HG02571 (cell line): ENCODE results near the gene MTCL1.

Experiments
- ATAC-seq: cut with Tn5 transposase; IDR thresholded peaks from one replicate; pipeline ENCODE4 v1.9.1; 2021; ENCODE audit warnings: mild to moderate bottlenecking, moderate library complexity; ENCODE audit not compliant: unreplicated experiment

The MTCL1 gene

DNA sequence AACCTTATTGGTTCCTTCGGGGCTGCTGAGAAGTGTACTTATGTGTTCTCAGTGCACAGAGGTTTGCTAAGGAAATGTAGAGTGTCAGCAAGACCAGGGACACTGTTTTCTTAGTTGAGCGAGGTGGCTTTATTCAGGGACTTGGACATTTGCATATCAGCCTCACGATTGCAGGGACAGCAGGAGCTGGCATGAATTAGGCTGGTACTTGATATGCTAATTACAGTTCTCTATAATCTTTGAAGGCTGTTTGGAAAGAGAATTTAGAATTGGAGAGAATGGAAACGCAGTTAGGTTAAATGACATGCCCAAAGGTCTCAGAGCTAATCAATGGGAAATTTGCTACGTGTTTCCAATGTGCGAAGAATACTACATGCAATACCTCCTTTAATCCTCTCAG is 18.7 kb upstream of the MTCL1 start:
- no peak for ATAC-seq

DNA sequence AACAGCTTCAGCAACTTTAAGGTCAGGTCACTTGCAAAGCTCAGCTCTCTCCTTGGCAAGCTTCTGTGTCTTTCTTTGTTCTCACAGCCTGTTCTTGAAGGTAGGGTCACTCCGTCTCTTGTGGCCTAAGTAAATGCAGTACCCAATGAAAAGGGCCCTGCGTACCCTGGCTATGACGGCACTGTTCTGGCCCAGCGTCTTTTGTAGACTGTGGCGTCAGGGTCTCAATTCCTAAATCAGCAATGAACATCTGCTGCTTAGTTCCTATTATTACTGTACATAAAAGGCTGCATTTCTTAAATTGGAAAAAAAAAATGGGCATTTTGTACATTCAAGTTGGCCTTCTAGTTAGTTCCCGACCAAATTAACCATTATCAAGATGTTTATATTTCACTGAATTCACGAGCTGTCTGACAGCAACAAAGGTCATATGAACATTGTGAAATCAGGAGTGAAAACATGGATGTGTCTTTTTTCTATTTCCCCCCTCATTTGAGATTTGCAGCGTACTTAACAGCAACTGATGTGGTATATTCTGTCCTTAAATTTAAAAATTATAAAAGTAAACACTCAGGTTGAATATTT is 17.0 kb upstream of the MTCL1 start:
- ATAC-seq = no peak

DNA sequence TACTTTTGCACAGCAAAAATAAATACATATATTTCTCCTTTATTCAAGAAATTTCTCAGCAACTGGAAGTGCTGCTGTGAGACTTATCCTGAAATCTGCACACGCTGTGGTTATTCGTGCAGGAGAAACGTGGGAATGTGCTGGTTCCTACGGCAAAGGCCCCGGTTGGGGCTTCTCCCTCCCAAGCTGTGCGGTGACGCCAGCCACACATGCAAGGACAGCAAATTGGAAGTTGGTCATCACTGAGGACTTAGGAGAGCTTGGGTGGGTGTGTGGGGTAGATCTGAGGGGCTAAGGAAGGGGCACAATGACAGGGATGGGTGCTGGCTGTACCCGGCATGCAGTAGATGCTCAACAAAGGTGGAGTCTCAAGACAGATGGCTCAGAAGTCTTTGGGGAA is 16.5 kb upstream of the MTCL1 start:
- no peak for ATAC-seq

GRCh38 chr18:8689517-8689916 is 15.8 kb upstream of the MTCL1 start:
- ATAC-seq = no peak

- ATAC-seq = no peak
These were observed 10.5 kb upstream of the MTCL1 start for GRCh38 chr18:8694891-8695290.

DNA sequence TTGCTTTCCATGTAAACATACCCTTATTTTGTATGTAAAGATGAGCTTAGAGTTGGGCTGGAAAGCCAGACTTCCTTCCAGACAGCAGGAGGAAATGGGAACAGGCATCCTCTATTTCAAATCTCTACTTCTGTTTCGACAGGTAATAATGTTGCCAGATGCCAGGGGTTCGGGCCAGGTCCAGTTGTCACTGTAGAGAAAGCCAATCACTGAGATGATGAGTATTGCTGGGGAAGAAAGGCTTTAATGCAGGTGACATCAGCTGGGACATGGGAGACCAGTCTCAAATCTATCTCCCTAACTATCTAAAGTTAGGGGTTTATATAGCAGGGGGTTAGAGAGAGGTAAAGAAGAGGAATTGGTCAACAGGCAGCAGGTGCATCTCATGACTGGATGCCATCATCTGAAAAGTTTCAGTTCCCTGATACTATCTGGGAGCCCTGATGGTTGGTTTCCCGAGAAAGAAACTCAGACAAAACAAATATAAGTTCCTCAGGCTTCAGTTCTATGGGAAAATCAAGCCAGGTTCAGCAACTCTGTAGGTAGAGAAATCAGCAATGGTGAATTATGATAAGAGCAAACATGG is 9.3 kb upstream of the MTCL1 start:
- ATAC-seq = no peak

GRCh38 chr18:8696749-8697211 is 8.6 kb upstream of the MTCL1 start:
- ATAC-seq = no peak

DNA sequence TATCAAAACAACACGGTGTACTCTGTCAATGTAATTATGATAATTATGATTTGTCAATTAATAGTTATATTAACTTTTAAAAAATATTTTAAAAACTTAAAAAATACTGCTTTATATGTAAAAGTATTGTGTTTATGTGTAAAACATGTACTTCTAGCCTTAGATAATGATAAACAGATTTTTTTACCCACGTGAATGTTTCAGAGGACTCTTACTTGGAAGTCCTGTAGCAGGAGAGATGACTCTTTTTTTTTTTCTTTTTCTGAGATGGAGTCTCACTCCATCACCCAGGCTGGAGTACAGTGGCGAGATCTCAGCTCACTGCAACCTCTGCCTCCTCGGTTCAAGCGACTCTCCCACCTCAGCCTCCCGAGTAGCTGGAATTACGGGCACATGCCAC is 6.2 kb upstream of the MTCL1 start:
- no peak for ATAC-seq

- no peak for ATAC-seq
These were observed 5.4 kb upstream of the MTCL1 start for GRCh38 chr18:8699948-8700347.

DNA sequence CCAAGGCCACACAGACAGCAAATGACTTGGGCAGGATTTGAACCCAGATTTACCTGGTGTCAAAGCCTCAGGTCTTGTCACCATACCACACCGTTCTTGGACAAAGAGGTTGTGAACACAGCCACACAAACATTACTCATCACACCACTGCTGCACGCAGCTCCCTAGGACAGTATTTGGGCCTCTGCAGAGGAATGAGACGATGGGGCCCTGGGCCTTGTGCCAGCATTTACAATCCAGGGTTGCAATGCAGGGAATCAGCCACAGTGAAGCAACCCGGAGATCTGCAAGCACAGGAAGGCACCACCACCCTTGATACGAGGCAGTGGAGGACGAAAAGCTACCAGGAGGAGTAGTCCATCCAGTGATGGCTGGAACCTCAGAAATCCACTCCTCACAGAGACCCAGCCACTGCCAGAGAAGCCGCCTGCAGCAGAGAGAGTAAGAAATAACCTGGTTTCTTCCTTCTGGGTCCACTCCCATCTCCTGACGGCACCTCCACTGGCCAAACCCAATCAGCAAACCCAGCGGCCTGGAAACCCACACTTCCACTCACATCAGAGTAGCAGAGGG is 3.7 kb upstream of the MTCL1 start:
- ATAC-seq = no peak

GRCh38 chr18:8702668-8703067 is 2.7 kb upstream of the MTCL1 start:
- ATAC-seq = no peak

DNA sequence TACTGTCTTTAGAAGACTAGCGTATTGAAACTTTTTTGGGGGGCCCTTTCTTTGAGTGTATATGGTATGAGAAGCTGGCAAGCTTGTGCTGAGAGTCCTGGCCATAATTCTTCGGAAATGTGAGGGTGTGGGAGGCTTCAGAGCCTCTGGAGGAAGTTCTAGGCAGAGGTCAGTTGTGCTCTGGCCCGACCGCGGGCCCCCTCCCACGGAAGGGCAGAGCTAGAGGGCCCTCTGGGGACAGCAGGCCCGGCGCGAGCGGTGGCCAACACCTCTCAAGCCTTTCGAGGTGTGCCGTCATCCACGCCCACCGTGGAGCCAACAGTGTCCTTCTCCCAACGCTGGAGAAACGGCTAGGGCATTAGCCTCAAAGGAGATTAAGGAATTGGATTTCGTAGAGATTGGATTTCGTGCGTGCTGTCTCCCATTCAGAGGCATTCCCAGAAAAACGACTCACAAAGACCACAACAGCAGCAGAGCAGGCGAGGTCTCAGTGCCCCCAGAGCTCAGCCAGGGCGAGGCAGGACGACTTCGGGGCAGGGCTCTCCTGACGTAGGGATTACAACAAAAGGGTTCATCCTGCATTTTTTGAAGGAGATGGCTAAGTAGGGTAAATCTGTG is 2.2 kb upstream of the MTCL1 start:
- ATAC-seq = no peak

GRCh38 chr18:8703781-8704301 is 1.5 kb upstream of the MTCL1 start:
- no peak for ATAC-seq

GRCh38 chr18:8704361-8705237 is 757 bp upstream of the MTCL1 start:
- peak; percentile 84 for ATAC-seq

DNA sequence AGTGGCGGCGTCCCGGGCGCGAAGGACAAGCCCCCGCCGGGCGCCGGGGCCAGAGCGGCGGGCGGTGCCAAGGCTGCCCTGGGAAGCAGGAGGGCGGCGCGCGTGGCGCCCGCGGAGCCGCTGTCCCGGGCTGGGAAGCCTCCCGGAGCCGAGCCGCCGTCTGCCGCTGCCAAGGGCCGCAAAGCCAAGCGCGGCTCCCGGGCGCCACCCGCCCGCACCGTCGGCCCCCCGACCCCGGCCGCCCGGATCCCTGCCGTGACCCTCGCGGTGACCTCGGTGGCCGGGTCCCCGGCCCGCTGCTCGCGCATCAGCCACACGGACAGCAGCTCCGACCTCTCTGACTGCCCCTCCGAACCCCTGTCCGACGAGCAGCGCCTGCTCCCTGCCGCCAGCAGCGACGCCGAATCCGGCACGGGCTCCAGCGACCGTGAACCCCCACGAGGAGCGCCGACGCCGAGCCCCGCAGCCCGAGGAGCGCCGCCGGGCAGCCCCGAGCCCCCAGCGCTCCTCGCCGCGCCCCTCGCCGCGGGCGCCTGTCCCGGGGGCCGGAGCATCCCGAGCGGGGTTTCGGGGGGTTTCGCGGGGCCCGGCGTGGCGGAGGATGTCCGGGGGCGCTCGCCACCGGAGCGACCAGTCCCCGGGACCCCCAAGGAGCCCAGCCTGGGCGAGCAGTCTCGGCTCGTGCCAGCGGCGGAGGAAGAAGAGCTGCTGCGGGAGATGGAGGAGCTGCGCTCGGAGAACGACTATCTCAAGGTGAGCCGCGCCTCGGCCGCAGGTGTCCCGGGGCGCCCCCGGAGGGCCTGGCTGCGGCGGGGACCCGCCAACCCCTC is 820 bp downstream of the MTCL1 start:
- no peak for ATAC-seq

DNA sequence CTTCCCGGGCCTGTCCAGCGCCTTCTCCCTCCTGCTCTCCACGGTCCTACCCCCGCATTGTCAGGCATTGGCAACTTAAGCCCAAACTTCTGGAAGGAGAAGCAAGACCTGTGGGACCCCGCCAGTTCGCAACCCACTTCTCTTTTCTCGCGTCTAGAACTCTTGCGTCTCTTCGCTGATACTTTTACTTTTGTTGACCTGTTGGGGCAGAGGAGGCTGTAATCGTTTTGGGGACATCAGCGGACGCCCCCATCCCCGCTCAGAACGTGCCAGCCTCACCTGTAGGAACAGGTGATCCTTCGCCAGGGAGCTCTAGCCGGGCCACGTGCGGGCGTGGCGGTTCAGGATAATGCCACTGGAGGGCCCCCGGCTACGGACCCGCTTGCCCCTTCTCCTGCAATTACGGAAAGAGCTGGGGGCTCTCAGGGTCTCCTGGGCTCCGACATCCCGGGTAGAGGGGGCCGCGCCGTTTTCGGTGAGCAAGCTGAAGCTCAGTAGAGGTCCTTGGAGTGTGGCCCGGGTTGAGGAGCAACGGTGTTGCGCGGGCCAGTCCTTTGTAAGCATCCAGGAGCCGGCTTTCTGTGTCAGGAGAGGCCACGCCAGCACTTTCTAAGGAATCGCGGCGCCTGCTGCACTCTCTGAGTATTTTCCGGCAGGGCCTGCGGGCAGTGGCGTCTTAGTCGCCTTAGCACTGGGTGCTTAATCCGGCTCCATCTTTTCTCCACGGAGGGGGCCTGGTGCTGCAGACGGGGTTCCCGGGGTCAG is 1.6 kb downstream of the MTCL1 start:
- no peak for ATAC-seq

GRCh38 chr18:8707556-8708300 is 2.4 kb downstream of the MTCL1 start:
- ATAC-seq = no peak

DNA sequence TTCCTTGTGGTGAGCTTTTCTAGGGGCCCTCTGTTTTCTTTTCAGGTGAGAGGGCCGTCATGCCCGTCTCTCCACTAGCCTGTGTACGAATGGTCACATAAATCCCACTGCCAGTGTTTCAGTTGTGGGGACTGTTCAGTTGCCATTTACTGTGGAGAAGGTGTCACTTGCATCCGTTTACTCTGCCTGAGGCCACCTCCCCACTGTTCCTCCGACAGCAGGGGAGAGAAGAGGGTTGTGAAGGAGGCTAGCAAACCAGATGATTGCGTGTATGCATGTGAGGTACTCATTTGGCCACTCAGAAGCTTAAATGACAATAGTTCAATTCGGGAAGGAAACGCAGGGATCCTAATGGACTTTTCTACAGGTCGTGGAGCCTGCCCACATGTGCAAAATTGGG is 3.3 kb downstream of the MTCL1 start:
- no peak for ATAC-seq
